Measurements from ENCODE around the gene CAP1.

Gene CAP1

GRCh38 chr1:40056519-40057309, 16.2 kb downstream of the CAP1 start:
- DNase-seq = no peak
- H3K4me1 ChIP-seq (ENCODE audit: control extremely low read depth in 1 of 4, control insufficient read depth in 4 of 4, insufficient read depth in 4 of 4, low read length in 3 of 4) = peaks cover 45 to 86% (median 59%) of the 10 kb centered on the region in 4 experiments
- H3K4me3 ChIP-seq (ENCODE audit: control insufficient read depth in 1 of 7, extremely low read depth in 1 of 7, insufficient read depth in 4 of 7, low read depth in 2 of 7, low read length in 6 of 7) = no peak overlapping the region
- ChIA-PET CTCF (interaction anchor here (1.0 to 2.8 kb wide), 7 partner anchors 10 to 137 kb away, joined by 3 to 24 read pairs (median 5); no protein-coding TSS in a partner anchor), POLR2A (interaction anchor here (0.6 to 1.7 kb wide), 2 partner anchors 17 to 526 kb away, joined by 5 to 6 read pairs; partner anchors contain the start of gene CAP1)
- peaks cover 9 to 36% (median 10%) of the 10 kb centered on the region in 4 experiments for H3K36me3 ChIP-seq (ENCODE audit: control insufficient read depth in 4 of 4, insufficient read depth in 4 of 4, low read length in 3 of 4)
- no peaks in the 10 kb centered on the region for H3K9me3 ChIP-seq (ENCODE audit: control extremely low read depth in 1 of 5, control insufficient read depth in 4 of 5, insufficient read depth in 2 of 5, low read depth in 1 of 5, low read length in 4 of 5)
- peak overlapping the region in 1 of 2 experiments; percentile 81 for H3K27ac ChIP-seq (ENCODE audit: insufficient read depth in 1 of 2, low read depth in 1 of 2, low read length in 2 of 2, poor library complexity in 1 of 2, severe bottlenecking in 2 of 2)
- 93% methylated on average over 1 of the region's 5 CpGs for WGBS (ENCODE audit: insufficient coverage)
- H3K27me3 ChIP-seq (replicated peaks in 2 of 5; ENCODE audit: control insufficient read depth in 4 of 5, insufficient read depth in 5 of 5, low read length in 4 of 5) = no peaks in the 10 kb centered on the region

GRCh38 chr1:40057310-40058030, 16.9 kb downstream of the CAP1 start:
- peak in 2 of 3 donors; percentile 62 to 76 for DNase-seq
- CTCF ChIA-PET = interaction anchor here (1.0 to 2.8 kb wide), 9 partner anchors 9 to 24 kb away, joined by 3 to 24 read pairs (median 4); partner anchors contain the start of gene CAP1
- POLR2A ChIA-PET = interaction anchor here (0.6 to 1.7 kb wide), 4 partner anchors 18 to 525 kb away, joined by 3 to 6 read pairs (median 4); partner anchors contain the start of gene CAP1
- peak overlapping the region; percentile 33 to 81 for H3K27ac ChIP-seq (ENCODE audit: insufficient read depth in 1 of 2, low read depth in 1 of 2, low read length in 2 of 2, poor library complexity in 1 of 2, severe bottlenecking in 2 of 2)
- 86% methylated on average over 1 of the region's 1 CpG for WGBS (ENCODE audit: insufficient coverage)
- no peak overlapping the region for H3K4me3 ChIP-seq (ENCODE audit: control insufficient read depth in 1 of 7, extremely low read depth in 1 of 7, insufficient read depth in 4 of 7, low read depth in 2 of 7, low read length in 6 of 7)
- peaks cover 3 to 43% (median 11%) of the 10 kb centered on the region in 4 experiments for H3K36me3 ChIP-seq (ENCODE audit: control insufficient read depth in 4 of 4, insufficient read depth in 4 of 4, low read length in 3 of 4)
- no peaks in the 10 kb centered on the region for H3K9me3 ChIP-seq (ENCODE audit: control extremely low read depth in 1 of 5, control insufficient read depth in 4 of 5, insufficient read depth in 2 of 5, low read depth in 1 of 5, low read length in 4 of 5)
- H3K4me1 ChIP-seq (ENCODE audit: control extremely low read depth in 1 of 4, control insufficient read depth in 4 of 4, insufficient read depth in 4 of 4, low read length in 3 of 4) = peaks cover 49 to 88% (median 65%) of the 10 kb centered on the region in 4 experiments
- no peaks in the 10 kb centered on the region for H3K27me3 ChIP-seq (replicated peaks in 2 of 5; ENCODE audit: control insufficient read depth in 4 of 5, insufficient read depth in 5 of 5, low read length in 4 of 5)

- CTCF ChIA-PET = interaction anchor here (1.0 to 2.8 kb wide), 8 partner anchors 12 to 25 kb away, joined by 3 to 24 read pairs (median 4); partner anchors contain the start of gene CAP1
- DNase-seq = no peak
- Histone ChIP-seq H3K36me3 (ENCODE audit: control insufficient read depth in 4 of 4, insufficient read depth in 4 of 4, low read length in 3 of 4) (peaks cover 3 to 48% (median 12%) of the 10 kb centered on the region in 4 experiments), H3K4me3 (ENCODE audit: control insufficient read depth in 1 of 7, extremely low read depth in 1 of 7, insufficient read depth in 4 of 7, low read depth in 2 of 7, low read length in 6 of 7) (no peak overlapping the region), H3K27ac (ENCODE audit: insufficient read depth in 1 of 2, low read depth in 1 of 2, low read length in 2 of 2, poor library complexity in 1 of 2, severe bottlenecking in 2 of 2) (peak overlapping the region; percentile 33 to 81), H3K27me3 (replicated peaks in 2 of 5; ENCODE audit: control insufficient read depth in 4 of 5, insufficient read depth in 5 of 5, low read length in 4 of 5) (no peaks in the 10 kb centered on the region), H3K9me3 (ENCODE audit: control extremely low read depth in 1 of 5, control insufficient read depth in 4 of 5, insufficient read depth in 2 of 5, low read depth in 1 of 5, low read length in 4 of 5) (no peaks in the 10 kb centered on the region), H3K4me1 (ENCODE audit: control extremely low read depth in 1 of 4, control insufficient read depth in 4 of 4, insufficient read depth in 4 of 4, low read length in 3 of 4) (peaks cover 49 to 92% (median 68%) of the 10 kb centered on the region in 4 experiments)
- 40% methylated on average over 1 of the region's 1 CpG for WGBS (ENCODE audit: insufficient coverage)
- POLR2A ChIA-PET = interaction anchor here (0.6 to 1.1 kb wide), 2 partner anchors 20 to 30 kb away, joined by 3 to 4 read pairs; no protein-coding TSS in a partner anchor
Measured at GRCh38 chr1:40058097-40058452, 17.5 kb downstream of the CAP1 start.

- WGBS (ENCODE audit: insufficient coverage) = 88% methylated on average over 4 of the region's 7 CpGs
Measured at GRCh38 chr1:40058453-40059337, 18.2 kb downstream of the CAP1 start.

GRCh38 chr1:40059338-40059959, 18.9 kb downstream of the CAP1 start:
- Histone ChIP-seq H3K36me3 (ENCODE audit: control insufficient read depth in 4 of 4, insufficient read depth in 4 of 4, low read length in 3 of 4) (peaks cover 3 to 57% (median 17%) of the 10 kb centered on the region in 4 experiments), H3K4me1 (ENCODE audit: control extremely low read depth in 1 of 4, control insufficient read depth in 4 of 4, insufficient read depth in 4 of 4, low read length in 3 of 4) (peaks cover 59 to 95% (median 79%) of the 10 kb centered on the region in 4 experiments), H3K27me3 (replicated peaks in 2 of 5; ENCODE audit: control insufficient read depth in 4 of 5, insufficient read depth in 5 of 5, low read length in 4 of 5) (no peaks in the 10 kb centered on the region), H3K27ac (ENCODE audit: insufficient read depth in 1 of 2, low read depth in 1 of 2, low read length in 2 of 2, poor library complexity in 1 of 2, severe bottlenecking in 2 of 2) (peak overlapping the region; percentile 5 to 81), H3K9me3 (ENCODE audit: control extremely low read depth in 1 of 5, control insufficient read depth in 4 of 5, insufficient read depth in 2 of 5, low read depth in 1 of 5, low read length in 4 of 5) (no peaks in the 10 kb centered on the region), H3K4me3 (ENCODE audit: control insufficient read depth in 1 of 7, extremely low read depth in 1 of 7, insufficient read depth in 4 of 7, low read depth in 2 of 7, low read length in 6 of 7) (peak overlapping the region in 4 of 7 experiments; percentile 36 to 64 (median 54))
- ChIA-PET CTCF (interaction anchor here (1.0 to 8.9 kb wide), 6 partner anchors 9 to 27 kb away, joined by 3 to 42 read pairs (median 6); partner anchors contain the start of gene CAP1), POLR2A (interaction anchor here (0.6 to 1.2 kb wide), 5 partner anchors 9 to 94 kb away, joined by 3 to 6 read pairs (median 3); partner anchors contain the start of gene CAP1)
- DNase-seq = peak; percentile 80 to 90 (median 84)
- WGBS (ENCODE audit: insufficient coverage) = 0% methylated on average over 2 of the region's 4 CpGs

More at GRCh38 chr1:40058453-40059337, 18.2 kb downstream of the CAP1 start:
- peak overlapping the region in 1 of 2 experiments; percentile 81 for H3K27ac ChIP-seq (ENCODE audit: insufficient read depth in 1 of 2, low read depth in 1 of 2, low read length in 2 of 2, poor library complexity in 1 of 2, severe bottlenecking in 2 of 2)
- POLR2A ChIA-PET = interaction anchor here (0.6 to 1.2 kb wide), 3 partner anchors 21 to 95 kb away, joined by 3 to 6 read pairs (median 3); no protein-coding TSS in a partner anchor
- H3K4me3 ChIP-seq (ENCODE audit: control insufficient read depth in 1 of 7, extremely low read depth in 1 of 7, insufficient read depth in 4 of 7, low read depth in 2 of 7, low read length in 6 of 7) = peak overlapping the region in 4 of 7 experiments; percentile 36 to 64 (median 54)
- no peak for DNase-seq
- no peaks in the 10 kb centered on the region for H3K27me3 ChIP-seq (replicated peaks in 2 of 5; ENCODE audit: control insufficient read depth in 4 of 5, insufficient read depth in 5 of 5, low read length in 4 of 5)
- CTCF ChIA-PET = interaction anchor here (1.0 to 8.9 kb wide), 6 partner anchors 16 to 25 kb away, joined by 3 to 42 read pairs (median 6); partner anchors contain the start of gene CAP1
- no peaks in the 10 kb centered on the region for H3K9me3 ChIP-seq (ENCODE audit: control extremely low read depth in 1 of 5, control insufficient read depth in 4 of 5, insufficient read depth in 2 of 5, low read depth in 1 of 5, low read length in 4 of 5)
- H3K4me1 ChIP-seq (ENCODE audit: control extremely low read depth in 1 of 4, control insufficient read depth in 4 of 4, insufficient read depth in 4 of 4, low read length in 3 of 4) = peaks cover 52 to 91% (median 72%) of the 10 kb centered on the region in 4 experiments
- H3K36me3 ChIP-seq (ENCODE audit: control insufficient read depth in 4 of 4, insufficient read depth in 4 of 4, low read length in 3 of 4) = peaks cover 3 to 53% (median 14%) of the 10 kb centered on the region in 4 experiments
